WTC11 (cell line): ENCODE results near the gene METAP1. TPM values are rescaled to one million over a fixed set of nuclear protein-coding genes. Genes with fewer than 3 reads are reported as not detected.

Source experiments
- AFF4 ChIP-seq: sonication (generic); formaldehyde crosslinking; IDR thresholded peaks from 2 replicates; pipeline ENCODE4 v1.8.1; 2023; ENCODE audit warnings: mild to moderate bottlenecking, missing genetic modification reagents, borderline replicate concordance
- ATF2 ChIP-seq: sonication (generic); formaldehyde crosslinking; IDR thresholded peaks from 2 replicates; pipeline ENCODE4 v1.8.1; 2022; ENCODE audit warnings: low read depth, missing genetic modification reagents, borderline replicate concordance
- CREM ChIP-seq: sonication (generic); formaldehyde crosslinking; IDR thresholded peaks from 2 replicates; pipeline ENCODE4 v1.8.1; 2022; ENCODE audit warnings: mild to moderate bottlenecking, missing genetic modification reagents, moderate library complexity
- EMX1 ChIP-seq: fragments of 250-450 bp; sonication (Bioruptor Pico); IDR thresholded peaks from 2 replicates; pipeline ENCODE4 v1.8.0; 2021; ENCODE audit warnings: mild to moderate bottlenecking
- FOXP1 ChIP-seq: sonication (generic); formaldehyde crosslinking; IDR thresholded peaks from 2 replicates; pipeline ENCODE4 v1.8.0; 2022; ENCODE audit warnings: missing genetic modification reagents, mild to moderate bottlenecking, moderate library complexity, borderline replicate concordance
- FOXP4 ChIP-seq: sonication (generic); formaldehyde crosslinking; IDR thresholded peaks from 2 replicates; pipeline ENCODE4 v1.8.0; 2022; ENCODE audit warnings: mild to moderate bottlenecking, missing genetic modification reagents
- IRF2 ChIP-seq: sonication (generic); formaldehyde crosslinking; IDR thresholded peaks from 2 replicates; pipeline ENCODE4 v1.8.0; 2022; ENCODE audit warnings: low read depth, missing genetic modification reagents, borderline replicate concordance
- NFATC4 ChIP-seq: fragments of 250-450 bp; sonication (Bioruptor Pico); IDR thresholded peaks from 2 replicates; pipeline ENCODE4 v1.9.0; 2021; ENCODE audit warnings: mild to moderate bottlenecking
- PRDM15 ChIP-seq: sonication (generic); formaldehyde crosslinking; IDR thresholded peaks from 2 replicates; pipeline ENCODE4 v1.8.0; 2022; ENCODE audit warnings: missing genetic modification reagents
- PREB ChIP-seq: sonication (generic); formaldehyde crosslinking; IDR thresholded peaks from 2 replicates; pipeline ENCODE4 v1.8.1; 2022; ENCODE audit warnings: mild to moderate bottlenecking, missing genetic modification reagents, moderate library complexity, borderline replicate concordance
- RELA ChIP-seq: sonication (generic); formaldehyde crosslinking; IDR thresholded peaks from 2 replicates; pipeline ENCODE4 v1.8.1; 2022; ENCODE audit warnings: missing genetic modification reagents, mild to moderate bottlenecking, borderline replicate concordance
- RORB ChIP-seq: fragments of 250-450 bp; sonication (Bioruptor Pico); IDR thresholded peaks from 2 replicates; pipeline ENCODE4 v1.9.0; 2021; ENCODE audit warnings: mild to moderate bottlenecking
- SMAD3 ChIP-seq: sonication (generic); formaldehyde crosslinking; IDR thresholded peaks from 2 replicates; pipeline ENCODE4 v1.8.0; 2022; ENCODE audit warnings: missing genetic modification reagents, mild to moderate bottlenecking, borderline replicate concordance
- TCF7 ChIP-seq: sonication (generic); formaldehyde crosslinking; IDR thresholded peaks from 2 replicates; pipeline ENCODE4 v1.8.0; 2022; ENCODE audit warnings: mild to moderate bottlenecking, low read depth, missing genetic modification reagents, moderate library complexity
- TEAD4 ChIP-seq: sonication (generic); formaldehyde crosslinking; IDR thresholded peaks from 2 replicates; pipeline ENCODE4 v1.8.0; 2022; ENCODE audit warnings: mild to moderate bottlenecking, missing genetic modification reagents
- ZBTB21 ChIP-seq: sonication (generic); formaldehyde crosslinking; IDR thresholded peaks from 2 replicates; pipeline ENCODE4 v1.8.1; 2023; ENCODE audit warnings: mild to moderate bottlenecking, missing genetic modification reagents, borderline replicate concordance
- ZNF138 ChIP-seq: sonication (generic); formaldehyde crosslinking; conservative IDR thresholded peaks from 2 replicates; pipeline ENCODE4 v1.8.1; 2022; ENCODE audit warnings: mild to moderate bottlenecking, moderate library complexity, missing genetic modification reagents
- ZNF416 ChIP-seq: fragments of 250-450 bp; sonication (Bioruptor Pico); IDR thresholded peaks from 2 replicates; pipeline ENCODE4 v1.9.0; 2021; ENCODE audit warnings: mild to moderate bottlenecking, inconsistent platforms
- total RNA-seq: library from RNA; stranded (reverse); gene quantifications from 3 replicates; pipeline ENCODE4 v1.2.3, GENCODE V29; 2021
- TF ChIP-seq, protein P1 (sequence below): sonication (generic); formaldehyde crosslinking; IDR thresholded peaks from 2 replicates; pipeline ENCODE4 v1.8.1; 2023; ENCODE audit warnings: mild to moderate bottlenecking, missing genetic modification reagents, moderate library complexity
- TF ChIP-seq, protein P2 (sequence below): sonication (generic); formaldehyde crosslinking; IDR thresholded peaks from 2 replicates; pipeline ENCODE4 v1.8.0; 2022; ENCODE audit warnings: mild to moderate bottlenecking, missing genetic modification reagents
- TF ChIP-seq, protein P3 (sequence below): fragments of 200-600 bp; IDR thresholded peaks from 2 replicates; pipeline ENCODE4 v1.8.0; 2022; ENCODE audit warnings: antibody characterized with exemption

METAP1 gene
- total RNA-seq, 1 experiment from 2014 or later = 102 TPM

GRCh38 chr4:99088481-99089365, 93.2 kb downstream of the METAP1 start, which contains the start of gene ADH5 (continued):
- no peak for TF ChIP-seq ZNF416
- TF ChIP-seq EMX1 (CRISPR knock-in tag) = no peak
- TF ChIP-seq NFATC4 (CRISPR knock-in tag) = no peak
- 0 out of 2 replicates have a peak, but pooled peaks have one; percentile 36 for TF ChIP-seq TEAD4
- TF ChIP-seq PRDM15 (CRISPR knock-in tag) = no peak
- TF ChIP-seq FOXP1 (CRISPR knock-in tag) = peak; percentile 62
- TF ChIP-seq, protein P1, sequence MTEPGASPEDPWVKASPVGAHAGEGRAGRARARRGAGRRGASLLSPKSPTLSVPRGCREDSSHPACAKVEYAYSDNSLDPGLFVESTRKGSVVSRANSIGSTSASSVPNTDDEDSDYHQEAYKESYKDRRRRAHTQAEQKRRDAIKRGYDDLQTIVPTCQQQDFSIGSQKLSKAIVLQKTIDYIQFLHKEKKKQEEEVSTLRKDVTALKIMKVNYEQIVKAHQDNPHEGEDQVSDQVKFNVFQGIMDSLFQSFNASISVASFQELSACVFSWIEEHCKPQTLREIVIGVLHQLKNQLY (CRISPR knock-in tag) = no peak
- TF ChIP-seq IRF2 (CRISPR knock-in tag) = no peak
- TF ChIP-seq PREB = no peak
- no peak for TF ChIP-seq TCF7 (CRISPR knock-in tag)
- TF ChIP-seq ATF2 = no peak
- TF ChIP-seq ZBTB21 (CRISPR knock-in tag) = peak; percentile 16; the same call in 1 of the 2 replicates
- TF ChIP-seq FOXP4 (CRISPR knock-in tag) = 0 out of 2 replicates have a peak, but pooled peaks have one; percentile 61
- TF ChIP-seq, protein P2, sequence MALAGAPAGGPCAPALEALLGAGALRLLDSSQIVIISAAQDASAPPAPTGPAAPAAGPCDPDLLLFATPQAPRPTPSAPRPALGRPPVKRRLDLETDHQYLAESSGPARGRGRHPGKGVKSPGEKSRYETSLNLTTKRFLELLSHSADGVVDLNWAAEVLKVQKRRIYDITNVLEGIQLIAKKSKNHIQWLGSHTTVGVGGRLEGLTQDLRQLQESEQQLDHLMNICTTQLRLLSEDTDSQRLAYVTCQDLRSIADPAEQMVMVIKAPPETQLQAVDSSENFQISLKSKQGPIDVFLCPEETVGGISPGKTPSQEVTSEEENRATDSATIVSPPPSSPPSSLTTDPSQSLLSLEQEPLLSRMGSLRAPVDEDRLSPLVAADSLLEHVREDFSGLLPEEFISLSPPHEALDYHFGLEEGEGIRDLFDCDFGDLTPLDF (CRISPR knock-in tag) = peak; percentile 58; the same call in 1 of the 2 replicates
- TF ChIP-seq RORB = no peak
- TF ChIP-seq CREM (CRISPR knock-in tag) = peak; percentile 64; the same call in 1 of the 2 replicates
- TF ChIP-seq ZNF138 (CRISPR knock-in tag) = no peak
- no peak for TF ChIP-seq AFF4
- peak; percentile 63; the same call in 1 of the 2 replicates for TF ChIP-seq SMAD3
- 0 out of 2 replicates have a peak, but pooled peaks have one; percentile 29 for TF ChIP-seq RELA (CRISPR knock-in tag)
- TF ChIP-seq, protein P3, sequence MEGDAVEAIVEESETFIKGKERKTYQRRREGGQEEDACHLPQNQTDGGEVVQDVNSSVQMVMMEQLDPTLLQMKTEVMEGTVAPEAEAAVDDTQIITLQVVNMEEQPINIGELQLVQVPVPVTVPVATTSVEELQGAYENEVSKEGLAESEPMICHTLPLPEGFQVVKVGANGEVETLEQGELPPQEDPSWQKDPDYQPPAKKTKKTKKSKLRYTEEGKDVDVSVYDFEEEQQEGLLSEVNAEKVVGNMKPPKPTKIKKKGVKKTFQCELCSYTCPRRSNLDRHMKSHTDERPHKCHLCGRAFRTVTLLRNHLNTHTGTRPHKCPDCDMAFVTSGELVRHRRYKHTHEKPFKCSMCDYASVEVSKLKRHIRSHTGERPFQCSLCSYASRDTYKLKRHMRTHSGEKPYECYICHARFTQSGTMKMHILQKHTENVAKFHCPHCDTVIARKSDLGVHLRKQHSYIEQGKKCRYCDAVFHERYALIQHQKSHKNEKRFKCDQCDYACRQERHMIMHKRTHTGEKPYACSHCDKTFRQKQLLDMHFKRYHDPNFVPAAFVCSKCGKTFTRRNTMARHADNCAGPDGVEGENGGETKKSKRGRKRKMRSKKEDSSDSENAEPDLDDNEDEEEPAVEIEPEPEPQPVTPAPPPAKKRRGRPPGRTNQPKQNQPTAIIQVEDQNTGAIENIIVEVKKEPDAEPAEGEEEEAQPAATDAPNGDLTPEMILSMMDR = no peak
